WTC11 (cell line): ENCODE data around the gene CLDN5. TPM values are rescaled to one million over a fixed set of nuclear protein-coding genes. Genes with fewer than 3 reads are reported as not detected.

ENCODE experiments used
- ATAC-seq: fragments of 200-7000 bp; cut with Tn5 transposase; 2 replicates; pipeline ENCODE4 v1.10.0; 2021; ENCODE audit warnings: mild to moderate bottlenecking, moderate library complexity
- CTCF ChIA-PET: fragments of 300-600 bp; sonication (Branson Sonifier 250); formaldehyde crosslinking; loops from one replicate; lab custom pipeline; 2021; ENCODE audit warnings: antibody characterized with exemption; lab: Charles Lee
- POLR2A ChIA-PET: fragments of 350-600 bp; sonication (Branson Sonifier 250); formaldehyde crosslinking; loops from one replicate; lab custom pipeline; 2021; ENCODE audit warnings: antibody characterized with exemption; lab: Charles Lee
- DNase-seq: peaks from one replicate; pipeline ENCODE4 v3.0.0; 2021; ENCODE audit warnings: low spot score
- H3K27ac Mint-ChIP-seq: 2 replicates; pipeline ENCODE4 v1.8.0; 2021; ENCODE audit warnings: mixed read lengths
- H3K27me3 Mint-ChIP-seq: 2 replicates; pipeline ENCODE4 v1.8.0; 2021; ENCODE audit warnings: low read depth, mild to moderate bottlenecking, moderate library complexity, mixed read lengths
- H3K36me3 Mint-ChIP-seq: 2 replicates; pipeline ENCODE4 v1.8.0; 2021; ENCODE audit warnings: mixed read lengths
- H3K4me1 Mint-ChIP-seq: 2 replicates; pipeline ENCODE4 v1.8.0; 2022; ENCODE audit warnings: mixed read lengths
- H3K4me3 Mint-ChIP-seq: 2 replicates; pipeline ENCODE4 v1.8.0; 2021; ENCODE audit warnings: mild to moderate bottlenecking, moderate library complexity, mixed read lengths
- H3K9me3 Mint-ChIP-seq: 2 replicates; pipeline ENCODE4 v1.8.0; 2021; ENCODE audit warnings: mixed read lengths
- AFF4 ChIP-seq: sonication (generic); formaldehyde crosslinking; IDR thresholded peaks from 2 replicates; pipeline ENCODE4 v1.8.1; 2023; ENCODE audit warnings: mild to moderate bottlenecking, missing genetic modification reagents, borderline replicate concordance
- ARID4B ChIP-seq: sonication (generic); formaldehyde crosslinking; IDR thresholded peaks from 2 replicates; pipeline ENCODE4 v1.8.0; 2023; ENCODE audit warnings: missing genetic modification reagents, mild to moderate bottlenecking, borderline replicate concordance
- ATF2 ChIP-seq: sonication (generic); formaldehyde crosslinking; IDR thresholded peaks from 2 replicates; pipeline ENCODE4 v1.8.1; 2022; ENCODE audit warnings: low read depth, missing genetic modification reagents, borderline replicate concordance
- CBFB ChIP-seq: sonication (generic); formaldehyde crosslinking; IDR thresholded peaks from 2 replicates; pipeline ENCODE4 v1.8.1; 2022; ENCODE audit warnings: mild to moderate bottlenecking, low read depth, missing genetic modification reagents
- CREB1 ChIP-seq: sonication (generic); formaldehyde crosslinking; IDR thresholded peaks from 2 replicates; pipeline ENCODE4 v1.8.0; 2023; ENCODE audit warnings: mild to moderate bottlenecking, missing genetic modification reagents
- CTCF ChIP-seq: fragments of 200-600 bp; IDR thresholded peaks from 2 replicates; pipeline ENCODE4 v1.8.0; 2022; ENCODE audit warnings: antibody characterized with exemption
- GRHL2 ChIP-seq: fragments of 250-450 bp; sonication (Bioruptor Pico); IDR thresholded peaks from 2 replicates; pipeline ENCODE4 v1.8.0; 2022; ENCODE audit warnings: mild to moderate bottlenecking, moderate library complexity; ENCODE audit not compliant: insufficient replicate concordance, severe bottlenecking
- IRF2 ChIP-seq: sonication (generic); formaldehyde crosslinking; IDR thresholded peaks from 2 replicates; pipeline ENCODE4 v1.8.0; 2022; ENCODE audit warnings: low read depth, missing genetic modification reagents, borderline replicate concordance
- KAT7 ChIP-seq: sonication (generic); formaldehyde crosslinking; IDR thresholded peaks from 2 replicates; pipeline ENCODE4 v1.8.1; 2023; ENCODE audit warnings: missing genetic modification reagents, mild to moderate bottlenecking, borderline replicate concordance
- NR1H2 ChIP-seq: sonication (generic); formaldehyde crosslinking; IDR thresholded peaks from 2 replicates; pipeline ENCODE4 v1.9.0; 2021; ENCODE audit warnings: mild to moderate bottlenecking, moderate library complexity, missing genetic modification reagents
- NR2C2 ChIP-seq: sonication (generic); formaldehyde crosslinking; IDR thresholded peaks from 2 replicates; pipeline ENCODE4 v1.8.0; 2022; ENCODE audit warnings: mild to moderate bottlenecking, missing genetic modification reagents
- PRDM15 ChIP-seq: sonication (generic); formaldehyde crosslinking; IDR thresholded peaks from 2 replicates; pipeline ENCODE4 v1.8.0; 2022; ENCODE audit warnings: missing genetic modification reagents
- RELA ChIP-seq: sonication (generic); formaldehyde crosslinking; IDR thresholded peaks from 2 replicates; pipeline ENCODE4 v1.8.1; 2022; ENCODE audit warnings: missing genetic modification reagents, mild to moderate bottlenecking, borderline replicate concordance
- ZMAT4 ChIP-seq: fragments of 250-450 bp; sonication (Bioruptor Pico); IDR thresholded peaks from 2 replicates; pipeline ENCODE4 v1.9.0; 2021; ENCODE audit warnings: mild to moderate bottlenecking
- ZNF219 ChIP-seq: sonication (generic); formaldehyde crosslinking; IDR thresholded peaks from 2 replicates; pipeline ENCODE4 v1.8.0; 2023; ENCODE audit warnings: missing genetic modification reagents, mild to moderate bottlenecking, borderline replicate concordance
- total RNA-seq: library from RNA; stranded (reverse); gene quantifications from 3 replicates; pipeline ENCODE4 v1.2.3, GENCODE V29; 2021

The CLDN5 gene
- total RNA-seq, 1 experiment from 2014 or later, result 1.0 TPM

- peak overlapping the region; percentile 99 for H3K27ac Mint-ChIP-seq
- TF ChIP-seq ZMAT4 (CRISPR knock-in tag) (no peak), CREB1 (no peak), CBFB (CRISPR knock-in tag) (no peak), ARID4B (CRISPR knock-in tag) (no peak), CTCF (no peak), ZNF219 (CRISPR knock-in tag) (no peak), PRDM15 (CRISPR knock-in tag) (no peak), AFF4 (no peak), RELA (CRISPR knock-in tag) (no peak), NR2C2 (CRISPR knock-in tag) (no peak), ATF2 (CRISPR knock-in tag) (no peak), GRHL2 (CRISPR knock-in tag) (no peak), NR1H2 (CRISPR knock-in tag) (no peak), IRF2 (CRISPR knock-in tag) (no peak), KAT7 (no peak)
- peak overlapping the region; percentile 96 for H3K4me3 Mint-ChIP-seq
- H3K36me3 Mint-ChIP-seq, result peaks cover 26% of the 10 kb centered on the region
- CTCF ChIA-PET, result interaction anchor here (0.7 to 2.9 kb wide), 12 partner anchors 14 to 336 kb away, joined by 3 to 18 read pairs (median 4); partner anchors contain the start of gene ESS2
- no peak for ATAC-seq
- POLR2A ChIA-PET, result interaction anchor here (0.6 to 1.0 kb wide), 5 partner anchors 21 to 182 kb away, joined by 3 to 5 read pairs (median 4); partner anchors contain the start of genes C22orf39 and HIRA
- no peaks in the 10 kb centered on the region for H3K27me3 Mint-ChIP-seq
- H3K9me3 Mint-ChIP-seq, result no peaks in the 10 kb centered on the region
- H3K4me1 Mint-ChIP-seq, result peaks cover 23% of the 10 kb centered on the region
- DNase-seq, result no peak
Observed at GRCh38 chr22:19480173-19480568, 44.0 kb downstream of the CLDN5 start.
